SK-N-MC (cell line): ENCODE measurements around the gene STARD10.
A peak's percentile ranks its signal among the peaks of the same experiment; 100 is the strongest.

Source experiments
- DNase-seq: peaks from one replicate; pipeline ENCODE4 v3.0.0-alpha.2; 2011; ENCODE audit warnings: low read depth, low spot score
- H3K27ac ChIP-seq: fragments of 200-600 bp; sonication (generic); 2 replicates; pipeline ENCODE4 v1.5.1; 2016; ENCODE audit warnings: mixed run types
- H3K36me3 ChIP-seq: fragments of 200-600 bp; sonication (generic); 2 replicates; pipeline ENCODE4 v1.6.1; 2017; ENCODE audit warnings: antibody characterized with exemption, low read length, mixed read lengths; ENCODE audit not compliant: insufficient read depth
- H3K4me3 ChIP-seq: fragments of 200-600 bp; sonication (generic); 2 replicates; pipeline ENCODE4 v1.5.1; 2016
- H3K9ac ChIP-seq: fragments of 200-600 bp; sonication (generic); 2 replicates; pipeline ENCODE4 v1.8.0; 2017; ENCODE audit warnings: mixed run types, mixed read lengths; ENCODE audit not compliant: insufficient read length
- H3K9me3 ChIP-seq: fragments of 200-600 bp; sonication (generic); 2 replicates; pipeline ENCODE4 v1.6.1; 2017; ENCODE audit warnings: low read depth, mild to moderate bottlenecking, antibody characterized with exemption, low read length, moderate library complexity, mixed read lengths
- EZH2 ChIP-seq: fragments of 200-600 bp; sonication (generic); IDR thresholded peaks from one replicate; pipeline ENCODE4 v1.6.1; 2017; ENCODE audit warnings: antibody characterized with exemption
- FOXP2 ChIP-seq: optimal IDR thresholded peaks from 2 replicates; pipeline ENCODE3; 2011; ENCODE audit warnings: mild to moderate bottlenecking, moderate library complexity; ENCODE audit not compliant: insufficient read depth; ENCODE audit errors: extremely low read length, control extremely low read depth
- POLR2AphosphoS5 ChIP-seq: IDR thresholded peaks from 2 replicates; pipeline ENCODE4 v1.6.1; 2012; ENCODE audit warnings: mild to moderate bottlenecking, low read depth, low read length, borderline replicate concordance

Gene STARD10

DNA sequence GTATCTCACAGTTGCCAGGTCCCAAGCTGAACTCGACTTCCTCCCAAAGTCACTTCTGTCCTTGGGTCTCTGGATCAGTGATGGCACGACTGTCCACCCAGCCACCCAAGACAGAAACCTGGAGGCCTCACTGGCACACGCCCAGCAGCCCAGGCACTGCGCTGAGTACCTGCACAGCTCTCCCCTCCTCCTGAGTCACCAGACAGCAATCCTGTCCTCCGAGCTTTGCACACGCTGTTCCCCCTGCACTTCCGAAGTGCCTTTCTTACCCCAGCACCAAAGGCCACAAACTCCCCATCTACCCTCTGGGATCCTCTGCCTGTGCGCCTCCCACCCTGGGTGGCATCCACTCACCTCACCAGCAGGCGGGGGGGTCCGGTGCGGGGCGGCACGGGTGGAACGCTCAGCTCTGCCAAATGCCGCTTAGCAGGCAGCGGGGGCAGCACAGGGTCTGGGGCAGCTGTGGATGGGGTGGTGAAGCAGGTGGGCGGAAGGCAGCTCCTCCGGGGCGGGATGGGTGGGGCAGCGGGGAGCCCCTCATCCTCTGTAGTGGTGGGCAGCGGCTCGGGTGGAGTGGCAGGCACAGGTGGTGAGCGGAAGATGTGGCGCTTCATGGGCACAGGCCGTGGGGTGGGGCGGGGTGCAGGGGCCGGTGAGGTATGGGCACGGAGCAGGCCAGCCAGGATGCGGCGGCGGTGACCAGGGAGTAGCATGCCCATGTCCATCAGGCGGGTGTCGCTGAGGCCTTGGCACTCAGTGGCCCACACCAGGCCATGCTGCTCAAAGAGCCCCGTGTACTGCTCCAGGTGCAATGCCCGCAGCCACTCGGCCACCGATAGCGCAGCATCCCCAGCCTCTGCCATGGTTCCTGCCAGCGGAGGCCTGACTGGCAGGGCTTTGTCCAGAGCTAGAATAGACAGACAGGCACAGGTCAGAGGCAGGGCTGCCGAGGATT is 67.3 kb downstream of the STARD10 start:
- H3K27ac ChIP-seq, result no peak overlapping the region
- H3K9ac ChIP-seq, result no peak overlapping the region
- H3K9me3 ChIP-seq, result no peaks in the 10 kb centered on the region
- TF ChIP-seq FOXP2 (no peak), POLR2AphosphoS5 (no peak), EZH2 (no peak)
- H3K36me3 ChIP-seq, result peaks cover 3% of the 10 kb centered on the region; the same call in 1 of the 2 replicates
- DNase-seq, result no peak
- no peak overlapping the region for H3K4me3 ChIP-seq

DNA sequence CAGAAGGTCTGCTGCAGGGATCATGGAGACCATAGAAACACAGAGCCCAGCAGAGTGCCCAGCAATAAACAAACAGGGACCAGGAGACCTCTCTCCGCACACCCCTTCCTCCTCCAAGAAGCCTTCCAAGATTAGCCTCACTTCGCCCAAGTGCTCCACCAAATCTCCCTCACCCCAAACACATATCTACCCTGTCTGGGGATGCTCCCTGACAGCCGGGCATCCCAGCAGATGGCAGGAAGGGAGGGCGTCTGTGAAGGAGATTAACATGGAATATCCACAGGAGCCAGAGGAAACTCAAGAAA is 68.2 kb downstream of the STARD10 start:
- no peak for TF ChIP-seq FOXP2
- no peak for TF ChIP-seq POLR2AphosphoS5
- TF ChIP-seq EZH2, result no peak
- Histone ChIP-seq H3K36me3 (no peaks in the 10 kb centered on the region), H3K9me3 (no peaks in the 10 kb centered on the region), H3K27ac (no peak overlapping the region), H3K4me3 (no peak overlapping the region), H3K9ac (no peak overlapping the region)
- DNase-seq, result no peak

DNA sequence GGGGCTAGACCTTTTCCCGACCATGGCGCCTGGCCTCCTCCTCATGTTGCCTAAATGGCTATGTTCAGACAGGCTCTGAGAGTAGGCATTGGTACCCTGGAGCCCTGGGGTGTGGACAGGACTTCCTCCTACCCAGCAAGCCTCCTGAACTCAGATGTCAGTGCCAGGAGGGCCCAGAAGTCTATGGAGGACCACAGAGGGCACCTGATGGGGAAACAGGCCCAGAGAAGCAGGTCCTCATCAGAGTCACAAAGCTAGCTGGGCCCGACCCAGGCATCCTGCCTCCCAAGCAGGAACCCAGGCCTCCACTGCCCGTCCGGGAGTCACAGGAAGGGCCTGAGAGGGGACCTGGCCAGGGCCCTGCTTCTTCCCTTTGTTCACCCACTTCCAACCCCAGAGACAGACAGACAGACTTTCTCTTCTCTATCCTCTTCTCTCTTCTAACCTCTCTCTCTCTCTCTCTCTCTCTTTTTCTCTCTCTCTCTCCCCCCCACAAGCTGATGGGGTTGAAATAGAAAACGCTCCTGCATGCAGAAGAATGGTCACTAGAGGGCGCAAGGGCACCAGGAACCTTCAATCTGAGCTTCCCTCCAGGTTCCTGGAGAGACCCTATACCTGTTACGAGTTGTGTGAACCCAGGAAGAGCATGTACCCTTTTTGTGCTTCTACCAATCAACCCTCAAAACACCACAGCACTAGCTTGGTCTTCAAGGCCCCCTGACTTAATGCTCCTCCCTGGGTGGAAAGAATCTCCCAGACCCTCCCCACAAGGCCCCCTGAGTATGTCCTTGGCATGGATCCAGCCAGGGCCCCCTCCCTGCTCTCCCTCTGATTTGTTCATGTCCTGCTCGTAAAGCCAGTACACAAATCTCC is 68.8 kb downstream of the STARD10 start:
- TF ChIP-seq FOXP2, result no peak
- no peak for TF ChIP-seq POLR2AphosphoS5
- no peak for TF ChIP-seq EZH2
- Histone ChIP-seq H3K27ac (no peak overlapping the region), H3K9me3 (no peaks in the 10 kb centered on the region), H3K36me3 (no peaks in the 10 kb centered on the region), H3K4me3 (no peak overlapping the region), H3K9ac (no peak overlapping the region)
- peak; percentile 50 for DNase-seq

DNA sequence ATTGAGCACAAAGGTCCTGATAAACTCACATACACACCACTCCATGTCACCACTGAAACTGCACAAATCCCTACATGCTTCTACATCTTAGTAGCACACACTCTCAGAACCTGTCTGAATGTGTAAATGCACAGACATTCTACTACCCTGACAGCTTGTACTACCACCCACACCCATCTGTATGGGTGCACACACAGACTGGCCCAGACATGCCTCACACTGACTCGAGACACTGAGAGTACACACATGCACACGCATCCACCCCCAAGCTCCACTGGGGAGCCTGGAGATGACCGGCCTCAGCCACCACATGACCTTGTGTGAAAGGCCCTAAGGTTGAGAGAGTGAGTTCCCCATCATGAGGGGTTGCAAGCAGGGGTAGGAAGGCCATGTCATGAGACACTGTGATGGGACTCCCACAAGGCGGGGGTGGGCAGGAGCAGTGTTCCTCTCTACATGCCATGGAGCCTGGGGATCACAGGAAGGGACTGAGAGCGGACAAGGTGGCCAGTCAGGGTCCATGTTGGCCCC is 69.8 kb downstream of the STARD10 start:
- H3K9me3 ChIP-seq, result no peaks in the 10 kb centered on the region

DNA sequence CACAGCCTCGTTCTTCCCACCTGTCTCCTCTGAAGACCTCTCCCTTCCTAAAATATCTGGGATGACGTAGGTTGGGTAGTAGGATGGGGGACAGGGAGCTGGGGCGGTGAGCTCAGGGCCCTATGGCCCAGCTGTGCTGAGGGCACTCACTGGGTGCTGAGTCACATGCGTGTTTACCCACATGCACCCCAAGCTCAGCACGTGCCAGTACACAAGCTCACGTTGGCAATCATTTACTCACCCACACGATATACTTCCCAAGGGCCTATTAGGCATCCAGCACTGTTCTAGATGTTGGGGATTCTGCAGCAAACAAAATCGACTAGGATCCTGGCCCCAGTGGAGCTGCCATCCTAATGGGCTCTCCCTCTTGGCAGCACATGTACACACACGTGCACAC is 70.3 kb downstream of the STARD10 start:
- H3K27ac ChIP-seq, result no peak overlapping the region
- no peak for DNase-seq
- H3K9ac ChIP-seq, result no peak overlapping the region
- TF ChIP-seq POLR2AphosphoS5 (no peak), EZH2 (no peak), FOXP2 (no peak)
- peaks cover 3% of the 10 kb centered on the region; the same call in 1 of the 2 replicates for H3K36me3 ChIP-seq
- H3K9me3 ChIP-seq, result no peaks in the 10 kb centered on the region
- no peak overlapping the region for H3K4me3 ChIP-seq

More for the DNA sequence above, 69.8 kb downstream of the STARD10 start:
- no peak overlapping the region for H3K27ac ChIP-seq
- DNase-seq, result no peak
- no peak overlapping the region for H3K4me3 ChIP-seq
- peak overlapping the region; percentile 8 for H3K9ac ChIP-seq
- no peaks in the 10 kb centered on the region; the same call in 1 of the 2 replicates for H3K36me3 ChIP-seq
- no peak for TF ChIP-seq POLR2AphosphoS5
- TF ChIP-seq EZH2, result no peak
- TF ChIP-seq FOXP2, result no peak

DNA sequence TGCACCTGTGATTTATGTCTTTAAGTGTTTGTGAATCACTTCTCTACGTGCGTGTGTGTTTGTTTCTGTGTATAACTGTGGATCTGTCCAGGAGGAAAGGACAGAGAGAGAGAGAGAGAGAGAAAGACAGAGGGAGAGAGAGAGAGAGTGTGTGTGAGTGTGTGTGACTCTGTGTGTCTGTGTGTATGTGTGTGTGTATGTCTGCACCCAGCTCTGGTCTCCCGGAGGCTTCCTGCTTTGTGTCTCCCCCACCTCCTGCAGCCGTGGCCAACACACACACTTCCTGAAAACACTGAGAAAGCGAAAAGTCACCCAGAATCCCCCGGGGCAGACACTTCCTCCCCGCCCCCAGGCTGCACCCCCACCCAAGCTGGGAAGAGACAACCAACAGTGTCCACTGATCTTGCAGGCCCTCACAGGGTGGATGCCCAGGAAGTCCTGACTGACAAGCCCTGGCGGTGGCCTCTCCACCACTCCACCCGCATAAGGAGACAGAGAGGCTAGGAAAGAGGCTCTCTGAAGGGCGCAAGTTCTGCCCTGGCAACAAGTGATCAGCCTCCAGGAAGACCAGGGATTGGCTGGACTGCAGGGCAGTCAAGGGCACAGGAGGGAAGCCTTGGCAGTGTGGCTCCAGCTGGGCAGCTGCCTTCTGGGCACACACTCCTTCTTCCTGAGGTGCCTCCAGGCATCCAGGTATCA is 71.6 kb downstream of the STARD10 start:
- H3K36me3 ChIP-seq, result peaks cover 3% of the 10 kb centered on the region; the same call in 1 of the 2 replicates
- H3K9ac ChIP-seq, result peak overlapping the region; percentile 85

DNA sequence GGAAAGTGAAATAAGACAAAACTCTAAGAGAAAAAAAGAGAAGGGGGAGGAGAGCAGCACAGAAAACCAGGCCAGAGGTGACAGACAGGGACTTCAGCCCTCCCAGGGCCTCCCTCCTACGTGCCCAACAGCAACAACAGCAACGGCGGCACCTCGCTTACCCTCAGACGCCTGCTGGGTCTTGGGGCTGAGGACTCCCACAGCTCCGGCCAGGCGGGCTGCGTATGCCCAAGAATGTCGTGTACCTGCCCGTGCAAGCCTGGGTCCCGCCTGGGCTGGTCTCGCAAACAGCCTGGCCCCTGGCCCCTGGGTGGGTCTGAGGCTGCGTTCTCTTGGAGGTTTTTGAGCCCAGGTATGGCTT is 72.2 kb downstream of the STARD10 start:
- no peak for DNase-seq
- Histone ChIP-seq H3K9me3 (no peaks in the 10 kb centered on the region), H3K27ac (peak overlapping the region; percentile 72), H3K9ac (peak overlapping the region; percentile 85), H3K36me3 (peaks cover 3% of the 10 kb centered on the region; the same call in 1 of the 2 replicates), H3K4me3 (peak overlapping the region; percentile 84)
- no peak for TF ChIP-seq POLR2AphosphoS5
- TF ChIP-seq EZH2, result no peak
- no peak for TF ChIP-seq FOXP2

More for the DNA sequence above, 71.6 kb downstream of the STARD10 start:
- TF ChIP-seq POLR2AphosphoS5, result peak; percentile 73
- no peak for TF ChIP-seq EZH2
- TF ChIP-seq FOXP2, result no peak
- Histone ChIP-seq H3K9me3 (no peaks in the 10 kb centered on the region), H3K4me3 (peak overlapping the region; percentile 84), H3K27ac (peak overlapping the region; percentile 72)
- DNase-seq, result peak; percentile 47
